PC-9 (cell line): ENCODE results near the gene TTLL13. TPM values are rescaled to one million over a fixed set of nuclear protein-coding genes. Genes with fewer than 3 reads are reported as not detected.
"Not testable (repeated sequence)": the region's sequence is repeated elsewhere in the genome, so short reads cannot be mapped to it uniquely, and the experiment has no call there.

Experiments
- BruUV-seq: library from RNA; stranded (reverse); fragments of 400-500 nt; replicated peaks from 2 replicates; lab custom pipeline; 2021; lab: Mats Ljungman, UMichigan
- CTCF ChIA-PET: fragments of 300-600 bp; sonication (Branson Sonifier 250); formaldehyde crosslinking; loops from one replicate; lab custom pipeline; 2022; ENCODE audit warnings: antibody characterized with exemption; lab: Charles Lee
- POLR2A ChIA-PET: fragments of 300-600 bp; sonication (Branson Sonifier 250); formaldehyde crosslinking; loops from one replicate; lab custom pipeline; 2022; ENCODE audit warnings: antibody characterized with exemption; ENCODE audit not compliant: unreplicated experiment; lab: Charles Lee
- DNase-seq, 2 experiments: peaks; one replicate each; pipeline versions ENCODE4 v3.0.0 to v3.0.0-alpha.2; 2015 to 2022; ENCODE audit warnings: mixed read lengths in 1 of 2
- H2AFZ ChIP-seq: fragments of 200-600 bp; sonication (generic); 2 replicates; pipeline ENCODE4 v1.8.1; 2017; ENCODE audit warnings: antibody characterized with exemption
- H3F3A ChIP-seq: fragments of 200-600 bp; sonication (generic); 2 replicates; pipeline ENCODE4 v1.8.1; 2017; ENCODE audit warnings: antibody characterized with exemption, mild to moderate bottlenecking, low read depth; ENCODE audit not compliant: insufficient read depth
- H3K27ac ChIP-seq: fragments of 200-600 bp; sonication (generic); 2 replicates; pipeline ENCODE4 v1.6.1; 2016; ENCODE audit warnings: mixed run types
- H3K27me3 ChIP-seq: fragments of 200-600 bp; sonication (generic); 2 replicates; pipeline ENCODE4 v1.6.1; 2016; ENCODE audit warnings: low read depth, mixed run types; ENCODE audit not compliant: insufficient read depth
- H3K36me3 ChIP-seq: fragments of 200-600 bp; sonication (generic); 2 replicates; pipeline ENCODE4 v1.6.1; 2016; ENCODE audit warnings: low read depth, mixed run types
- H3K4me1 ChIP-seq: fragments of 200-600 bp; sonication (generic); replicated peaks from 2 replicates; pipeline ENCODE4 v1.6.1; 2016; ENCODE audit warnings: mixed run types; ENCODE audit not compliant: insufficient read depth
- H3K4me2 ChIP-seq: fragments of 200-600 bp; sonication (generic); 2 replicates; pipeline ENCODE4 v1.6.1; 2017; ENCODE audit warnings: mixed run types
- H3K4me3 ChIP-seq: fragments of 200-600 bp; sonication (generic); 2 replicates; pipeline ENCODE4 v1.6.1; 2016; ENCODE audit warnings: mixed run types
- H3K79me2 ChIP-seq: fragments of 200-600 bp; sonication (generic); 2 replicates; pipeline ENCODE4 v1.6.1; 2017; ENCODE audit warnings: low read depth, mixed run types
- H3K9me2 ChIP-seq: fragments of 200-600 bp; sonication (generic); 2 replicates; pipeline ENCODE4 v1.8.1; 2017; ENCODE audit warnings: mild to moderate bottlenecking; ENCODE audit not compliant: insufficient read depth
- H3K9me3 ChIP-seq: fragments of 200-600 bp; sonication (generic); 2 replicates; pipeline ENCODE4 v1.8.1; 2016; ENCODE audit warnings: low read depth; ENCODE audit not compliant: insufficient read depth
- H4K20me1 ChIP-seq: fragments of 200-600 bp; sonication (generic); 2 replicates; pipeline ENCODE4 v1.8.1; 2017; ENCODE audit not compliant: insufficient read depth
- EZH2 ChIP-seq: fragments of 200-600 bp; sonication (generic); IDR thresholded peaks from 2 replicates; pipeline ENCODE4 v1.8.0; 2017; ENCODE audit warnings: antibody characterized with exemption, low read depth
- intact Hi-C: fragments of 100-400 bp; cut with micrococcal nuclease; formaldehyde crosslinking; loops from one replicate; pipeline ENCODE4 v1.10.0; 2022; ENCODE audit not compliant: unreplicated experiment
- total RNA-seq: library from RNA; stranded (reverse); gene quantifications from 2 replicates; pipeline ENCODE4 v1.2.3, GENCODE V29; 2021
- TF ChIP-seq, protein P1 (sequence below): fragments of 200-600 bp; sonication (generic); conservative IDR thresholded peaks from 2 replicates; pipeline ENCODE4 v1.6.1; 2017; ENCODE audit warnings: mixed run types, antibody characterized with exemption, mild to moderate bottlenecking, moderate library complexity

TTLL13 gene
- total RNA-seq, 1 experiment from 2014 or later: 0.96 TPM

DNA sequence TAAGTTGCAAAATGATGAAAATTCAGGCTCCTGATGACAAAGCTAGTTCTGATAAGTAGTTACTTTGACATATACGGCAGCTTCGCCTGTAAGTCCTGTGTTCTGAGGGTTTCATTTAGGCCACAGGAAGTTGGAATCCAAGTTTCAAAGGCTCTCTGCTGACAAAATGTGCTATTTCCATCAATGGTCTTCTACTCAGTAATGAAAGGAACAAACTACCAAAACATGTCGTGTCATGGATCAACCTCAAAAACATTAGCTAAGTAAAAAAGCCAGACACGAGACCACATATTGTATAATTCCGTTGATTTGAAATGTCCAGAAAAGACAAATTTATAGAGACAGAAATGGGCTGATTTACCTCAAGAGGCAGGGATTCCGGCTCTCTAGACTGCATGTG is 38.6 kb downstream of the TTLL13 start:
- no peaks in the 10 kb centered on the region for H3K36me3 ChIP-seq
- H3K27me3 ChIP-seq: no peaks in the 10 kb centered on the region
- no peaks in the 10 kb centered on the region for H3K4me1 ChIP-seq
- H2AFZ ChIP-seq: no peak overlapping the region
- no peaks in the 10 kb centered on the region for H4K20me1 ChIP-seq
- intact Hi-C loops: loop anchor here (2.0 kb wide), 1 partner anchor 55 kb away; the partner anchor contains the start of gene CIB1
- POLR2A ChIA-PET: no interaction called here
- peaks cover 6% of the 10 kb centered on the region; the same call in 1 of the 2 replicates for H3F3A ChIP-seq
- no peak overlapping the region for H3K4me3 ChIP-seq
- DNase-seq: no peak
- BruUV-seq: no TSS peak
- no peaks in the 10 kb centered on the region for H3K9me2 ChIP-seq
- H3K9me3 ChIP-seq: no peaks in the 10 kb centered on the region
- no peak overlapping the region for H3K27ac ChIP-seq
- no peak overlapping the region for H3K4me2 ChIP-seq
- CTCF ChIA-PET: interaction anchor here (0.7 kb wide), 1 partner anchor 412 kb away, joined by 6 read pairs; no protein-coding TSS in a partner anchor
- no peak for TF ChIP-seq EZH2
- TF ChIP-seq, protein P1, sequence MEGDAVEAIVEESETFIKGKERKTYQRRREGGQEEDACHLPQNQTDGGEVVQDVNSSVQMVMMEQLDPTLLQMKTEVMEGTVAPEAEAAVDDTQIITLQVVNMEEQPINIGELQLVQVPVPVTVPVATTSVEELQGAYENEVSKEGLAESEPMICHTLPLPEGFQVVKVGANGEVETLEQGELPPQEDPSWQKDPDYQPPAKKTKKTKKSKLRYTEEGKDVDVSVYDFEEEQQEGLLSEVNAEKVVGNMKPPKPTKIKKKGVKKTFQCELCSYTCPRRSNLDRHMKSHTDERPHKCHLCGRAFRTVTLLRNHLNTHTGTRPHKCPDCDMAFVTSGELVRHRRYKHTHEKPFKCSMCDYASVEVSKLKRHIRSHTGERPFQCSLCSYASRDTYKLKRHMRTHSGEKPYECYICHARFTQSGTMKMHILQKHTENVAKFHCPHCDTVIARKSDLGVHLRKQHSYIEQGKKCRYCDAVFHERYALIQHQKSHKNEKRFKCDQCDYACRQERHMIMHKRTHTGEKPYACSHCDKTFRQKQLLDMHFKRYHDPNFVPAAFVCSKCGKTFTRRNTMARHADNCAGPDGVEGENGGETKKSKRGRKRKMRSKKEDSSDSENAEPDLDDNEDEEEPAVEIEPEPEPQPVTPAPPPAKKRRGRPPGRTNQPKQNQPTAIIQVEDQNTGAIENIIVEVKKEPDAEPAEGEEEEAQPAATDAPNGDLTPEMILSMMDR: no peak
- no peaks in the 10 kb centered on the region for H3K79me2 ChIP-seq

GRCh38 chr15:90291679-90292356 is 42.5 kb downstream of the TTLL13 start:
- Histone ChIP-seq H3K36me3 (no peaks in the 10 kb centered on the region), H3K27ac (no peak overlapping the region), H3K4me2 (no peak overlapping the region), H3F3A (peaks cover 6% of the 10 kb centered on the region; the same call in 1 of the 2 replicates), H3K9me2 (no peaks in the 10 kb centered on the region), H3K79me2 (no peaks in the 10 kb centered on the region), H2AFZ (no peak overlapping the region), H3K9me3 (no peaks in the 10 kb centered on the region), H3K4me1 (peaks cover 4% of the 10 kb centered on the region; the same call in 1 of the 2 replicates), H3K27me3 (no peaks in the 10 kb centered on the region), H4K20me1 (no peaks in the 10 kb centered on the region), H3K4me3 (no peak overlapping the region)
- DNase-seq: peak; percentile 15 to 47
- ChIA-PET POLR2A (no interaction called here), CTCF (interaction anchor here (0.6 to 1.2 kb wide), 4 partner anchors 53 to 252 kb away, joined by 3 to 4 read pairs (median 3); no protein-coding TSS in a partner anchor)
- TF ChIP-seq, protein P1: no peak
- no peak for TF ChIP-seq EZH2
- intact Hi-C loops: no loop called here
- BruUV-seq: no TSS peak

DNA sequence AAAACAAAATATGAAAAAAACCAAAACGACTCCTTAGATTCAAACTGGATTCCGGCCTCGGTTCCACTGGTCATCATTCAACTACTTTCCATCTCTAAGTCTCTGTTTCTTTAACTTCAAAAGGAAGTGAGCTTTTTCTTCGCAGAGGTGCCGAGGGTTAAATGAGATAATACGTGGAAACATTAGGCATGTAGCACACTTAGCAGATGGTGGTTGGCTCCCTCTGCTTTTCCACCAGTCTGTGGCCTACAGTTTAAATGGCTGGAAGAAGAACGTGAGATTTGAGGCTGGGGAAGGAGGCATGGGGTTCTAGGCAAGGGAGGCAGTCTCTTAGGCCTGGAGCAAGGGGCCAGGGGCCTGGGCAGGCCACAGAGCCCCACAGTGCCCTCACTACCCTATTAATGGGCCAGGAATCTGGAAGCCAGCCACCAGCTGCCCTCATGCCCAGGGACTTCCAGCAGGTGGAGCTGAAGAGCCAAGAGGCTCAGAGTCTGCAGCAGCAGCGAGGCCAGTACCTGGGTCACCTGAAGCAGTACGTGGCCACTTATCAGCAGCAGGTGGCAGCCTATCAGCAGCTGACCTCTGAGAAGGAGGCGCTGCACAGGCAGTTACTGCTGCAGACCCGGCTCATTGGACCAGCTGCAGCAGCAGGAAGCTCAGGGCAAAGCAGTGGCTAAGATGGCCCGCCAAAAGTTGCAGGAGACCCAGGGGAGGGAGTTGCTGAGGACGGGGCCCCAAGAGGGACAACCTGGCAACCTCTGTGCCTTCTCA is 43.9 kb downstream of the TTLL13 start:
- not testable (repeated sequence) for H3K79me2 ChIP-seq, H3K9me2 ChIP-seq, H3K9me3 ChIP-seq, H3K4me3 ChIP-seq, BruUV-seq, H3K4me1 ChIP-seq, H4K20me1 ChIP-seq, H2AFZ ChIP-seq, H3K27ac ChIP-seq, H3K27me3 ChIP-seq, H3F3A ChIP-seq, H3K36me3 ChIP-seq
- ChIA-PET CTCF (interaction anchor here (0.6 to 1.5 kb wide), 12 partner anchors 27 to 740 kb away, joined by 3 to 12 read pairs (median 4); partner anchors contain the start of genes BLM and HDDC3), POLR2A (interaction anchor here (0.7 kb wide), 1 partner anchor 341 kb away, joined by 5 read pairs; no protein-coding TSS in a partner anchor)
- intact Hi-C loops: loop anchor here (1.0 kb wide), 7 partner anchors 27 to 978 kb away; no protein-coding TSS in a partner anchor
- H3K4me2 ChIP-seq: peak overlapping the region; percentile 52; the same call in 1 of the 2 replicates
- DNase-seq: peak; percentile 88 to 92
- TF ChIP-seq, protein P1: peak; percentile 90
